ENCODE data around the gene NEURL1.

NEURL1 gene

GRCh38 chr10:103564116-103564501 is 70.6 kb downstream of the NEURL1 start:
- no peak overlapping the region for H3K4me3 ChIP-seq (ENCODE audit: low read depth, low read length)
- DNase-seq (ENCODE audit: low read depth) = no peak
- no peak for TF ChIP-seq CTCF (IDR thresholded peaks at IDR 0.05; ENCODE audit: control insufficient read depth, extremely low read depth, insufficient read depth)

GRCh38 chr10:103564776-103565520 is 71.4 kb downstream of the NEURL1 start:
- H3K4me3 ChIP-seq (ENCODE audit: low read depth, low read length) = no peak overlapping the region
- peak; percentile 45 for TF ChIP-seq CTCF (IDR thresholded peaks at IDR 0.05; ENCODE audit: control insufficient read depth, extremely low read depth, insufficient read depth)
- no peak for DNase-seq (ENCODE audit: low read depth)

- TF ChIP-seq CTCF (IDR thresholded peaks at IDR 0.05; ENCODE audit: control insufficient read depth, extremely low read depth, insufficient read depth) = no peak
- no peak for DNase-seq (ENCODE audit: low read depth)
- no peak overlapping the region for H3K4me3 ChIP-seq (ENCODE audit: low read depth, low read length)
These were observed 73.0 kb downstream of the NEURL1 start for GRCh38 chr10:103566536-103566935.

GRCh38 chr10:103568505-103568904 is 75.0 kb downstream of the NEURL1 start:
- no peak overlapping the region for H3K4me3 ChIP-seq (ENCODE audit: low read depth, low read length)
- no peak for DNase-seq (ENCODE audit: low read depth)
- TF ChIP-seq CTCF (IDR thresholded peaks at IDR 0.05; ENCODE audit: control insufficient read depth, extremely low read depth, insufficient read depth) = no peak

- no peak for TF ChIP-seq CTCF (IDR thresholded peaks at IDR 0.05; ENCODE audit: control insufficient read depth, extremely low read depth, insufficient read depth)
- no peak overlapping the region for H3K4me3 ChIP-seq (ENCODE audit: low read depth, low read length)
- no peak for DNase-seq (ENCODE audit: low read depth)
These were observed 76.4 kb downstream of the NEURL1 start for GRCh38 chr10:103569896-103570295.

- no peak for DNase-seq (ENCODE audit: low read depth)
- no peak overlapping the region for H3K4me3 ChIP-seq (ENCODE audit: low read depth, low read length)
- no peak for TF ChIP-seq CTCF (IDR thresholded peaks at IDR 0.05; ENCODE audit: control insufficient read depth, extremely low read depth, insufficient read depth)
These were observed 77.5 kb downstream of the NEURL1 start for GRCh38 chr10:103570844-103571655.

Measured in LNCaP clone FGC (cell line).